HG02840 (cell line): ENCODE results near the gene CACNG3.

Source experiments
- ATAC-seq: cut with Tn5 transposase; IDR thresholded peaks from one replicate; pipeline ENCODE4 v1.9.1; 2021; ENCODE audit warnings: mild to moderate bottlenecking, moderate library complexity, moderate number of reproducible peaks; ENCODE audit not compliant: unreplicated experiment, low FRiP score

CACNG3 gene

GRCh38 chr16:24378999-24379398 lies 122.9 kb downstream of the CACNG3 start:
- ATAC-seq, result no peak

GRCh38 chr16:24381470-24382118 lies 125.5 kb downstream of the CACNG3 start:
- ATAC-seq, result no peak

GRCh38 chr16:24382762-24383407 lies 126.8 kb downstream of the CACNG3 start:
- ATAC-seq, result no peak

- ATAC-seq, result no peak
Observed at GRCh38 chr16:24394341-24394740, 138.2 kb downstream of the CACNG3 start.

GRCh38 chr16:24396350-24397271 lies 140.5 kb downstream of the CACNG3 start:
- no peak for ATAC-seq

GRCh38 chr16:24409045-24409444 lies 152.9 kb downstream of the CACNG3 start:
- ATAC-seq, result no peak
